Astrocyte of the spinal cord (primary cell): Measurements from ENCODE around the gene MAP3K3.

ENCODE experiments used
- DNase-seq: peaks from one replicate; pipeline ENCODE4 v3.0.0; 2011; ENCODE audit warnings: low read depth, low spot score
- H3K4me3 ChIP-seq: 2 replicates; pipeline ENCODE4 v1.5.1; 2011; ENCODE audit warnings: low read depth, mild to moderate bottlenecking, low read length, moderate library complexity
- in situ Hi-C: cut with HindIII; loops from 2 replicates; pipeline ENCODE4 v1.10.0; 2017; ENCODE audit warnings: low sequenced_read_pairs
- TF ChIP-seq, protein P1 (sequence below): IDR thresholded peaks from 2 replicates; pipeline ENCODE4 v1.5.1; 2012; ENCODE audit warnings: low read depth, mild to moderate bottlenecking, low read length, inconsistent platforms

MAP3K3 gene

DNA sequence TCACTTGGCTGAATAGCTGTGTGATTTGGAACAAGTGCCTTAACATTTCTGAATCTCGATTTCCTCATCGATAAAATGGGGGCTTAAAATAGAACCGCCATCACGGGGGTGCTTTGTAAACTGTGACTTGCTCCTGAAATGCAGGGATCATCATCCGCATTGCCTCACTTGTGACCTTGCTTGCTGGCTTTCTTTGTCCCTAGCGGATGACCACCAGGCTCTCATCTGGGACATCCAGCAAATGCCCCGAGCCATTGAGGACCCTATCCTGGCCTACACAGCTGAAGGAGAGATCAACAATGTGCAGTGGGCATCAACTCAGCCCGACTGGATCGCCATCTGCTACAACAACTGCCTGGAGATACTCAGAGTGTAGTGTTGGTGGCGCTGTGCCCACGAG is 33.4 kb upstream of the MAP3K3 start:
- no peak for DNase-seq
- in situ Hi-C loops: no loop called here
- H3K4me3 ChIP-seq: no peak overlapping the region
- TF ChIP-seq, protein P1, sequence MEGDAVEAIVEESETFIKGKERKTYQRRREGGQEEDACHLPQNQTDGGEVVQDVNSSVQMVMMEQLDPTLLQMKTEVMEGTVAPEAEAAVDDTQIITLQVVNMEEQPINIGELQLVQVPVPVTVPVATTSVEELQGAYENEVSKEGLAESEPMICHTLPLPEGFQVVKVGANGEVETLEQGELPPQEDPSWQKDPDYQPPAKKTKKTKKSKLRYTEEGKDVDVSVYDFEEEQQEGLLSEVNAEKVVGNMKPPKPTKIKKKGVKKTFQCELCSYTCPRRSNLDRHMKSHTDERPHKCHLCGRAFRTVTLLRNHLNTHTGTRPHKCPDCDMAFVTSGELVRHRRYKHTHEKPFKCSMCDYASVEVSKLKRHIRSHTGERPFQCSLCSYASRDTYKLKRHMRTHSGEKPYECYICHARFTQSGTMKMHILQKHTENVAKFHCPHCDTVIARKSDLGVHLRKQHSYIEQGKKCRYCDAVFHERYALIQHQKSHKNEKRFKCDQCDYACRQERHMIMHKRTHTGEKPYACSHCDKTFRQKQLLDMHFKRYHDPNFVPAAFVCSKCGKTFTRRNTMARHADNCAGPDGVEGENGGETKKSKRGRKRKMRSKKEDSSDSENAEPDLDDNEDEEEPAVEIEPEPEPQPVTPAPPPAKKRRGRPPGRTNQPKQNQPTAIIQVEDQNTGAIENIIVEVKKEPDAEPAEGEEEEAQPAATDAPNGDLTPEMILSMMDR: no peak

DNA sequence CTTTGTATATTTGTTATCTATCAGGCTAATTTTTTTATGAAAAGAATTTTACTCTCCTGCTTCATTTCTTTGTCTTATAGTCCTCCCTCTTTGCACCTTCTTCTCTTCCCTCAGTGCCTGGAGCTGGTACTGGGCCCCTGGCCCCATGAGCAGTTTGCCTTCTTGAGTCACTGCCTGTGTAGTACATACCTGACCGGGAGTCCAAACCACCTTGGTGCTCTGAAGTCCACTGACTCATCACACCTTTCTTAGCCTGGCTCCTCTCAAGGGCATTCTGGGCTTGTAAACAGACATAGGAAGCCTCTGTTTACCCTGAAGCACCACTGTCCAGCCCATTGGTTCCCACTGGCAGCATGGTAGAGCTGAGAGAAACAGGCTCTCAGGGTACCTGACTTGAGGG is 32.6 kb upstream of the MAP3K3 start:
- TF ChIP-seq, protein P1: no peak
- DNase-seq: no peak
- in situ Hi-C loops: no loop called here
- no peak overlapping the region for H3K4me3 ChIP-seq

DNA sequence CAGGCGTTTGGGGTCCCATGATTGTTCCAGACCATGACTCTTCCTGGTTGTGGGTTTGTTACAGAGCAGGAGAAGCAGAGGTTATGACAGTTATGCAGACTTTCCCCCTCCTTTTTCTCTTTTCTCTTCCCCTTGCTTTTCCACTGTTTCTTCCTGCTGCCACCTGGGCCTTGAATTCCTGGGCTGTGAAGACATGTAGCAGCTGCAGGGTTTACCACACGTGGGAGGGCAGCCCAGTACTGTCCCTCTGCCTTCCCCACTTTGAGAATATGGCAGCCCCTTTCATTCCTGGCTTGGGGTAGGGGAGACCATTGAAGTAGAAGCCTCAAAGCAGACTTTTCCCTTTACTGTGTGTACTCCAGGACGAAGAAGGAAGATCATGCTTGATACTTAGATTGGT is 29.4 kb upstream of the MAP3K3 start:
- TF ChIP-seq, protein P1: no peak
- in situ Hi-C loops: no loop called here
- no peak for DNase-seq
- H3K4me3 ChIP-seq: no peak overlapping the region

DNA sequence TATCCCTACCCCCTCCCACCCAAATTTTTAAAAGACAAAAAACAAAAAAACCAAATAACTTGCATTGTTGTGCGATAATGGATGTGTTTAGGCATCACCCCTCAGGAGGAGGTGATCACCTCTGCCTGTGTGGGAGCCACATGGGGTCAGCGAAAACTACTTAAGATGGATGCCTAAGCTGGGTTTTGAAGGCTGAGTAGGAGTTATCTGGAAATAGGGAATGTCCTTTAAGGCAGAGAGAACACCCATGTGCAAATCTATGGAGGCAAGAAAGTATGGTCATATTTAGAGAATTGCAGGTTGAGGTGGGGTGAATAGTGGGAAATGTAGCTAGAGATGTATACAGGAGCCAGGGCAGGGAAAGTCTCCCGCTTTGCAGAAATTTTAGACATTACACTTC is 27.1 kb upstream of the MAP3K3 start:
- TF ChIP-seq, protein P1: no peak
- H3K4me3 ChIP-seq: no peak overlapping the region
- no peak for DNase-seq
- in situ Hi-C loops: no loop called here

DNA sequence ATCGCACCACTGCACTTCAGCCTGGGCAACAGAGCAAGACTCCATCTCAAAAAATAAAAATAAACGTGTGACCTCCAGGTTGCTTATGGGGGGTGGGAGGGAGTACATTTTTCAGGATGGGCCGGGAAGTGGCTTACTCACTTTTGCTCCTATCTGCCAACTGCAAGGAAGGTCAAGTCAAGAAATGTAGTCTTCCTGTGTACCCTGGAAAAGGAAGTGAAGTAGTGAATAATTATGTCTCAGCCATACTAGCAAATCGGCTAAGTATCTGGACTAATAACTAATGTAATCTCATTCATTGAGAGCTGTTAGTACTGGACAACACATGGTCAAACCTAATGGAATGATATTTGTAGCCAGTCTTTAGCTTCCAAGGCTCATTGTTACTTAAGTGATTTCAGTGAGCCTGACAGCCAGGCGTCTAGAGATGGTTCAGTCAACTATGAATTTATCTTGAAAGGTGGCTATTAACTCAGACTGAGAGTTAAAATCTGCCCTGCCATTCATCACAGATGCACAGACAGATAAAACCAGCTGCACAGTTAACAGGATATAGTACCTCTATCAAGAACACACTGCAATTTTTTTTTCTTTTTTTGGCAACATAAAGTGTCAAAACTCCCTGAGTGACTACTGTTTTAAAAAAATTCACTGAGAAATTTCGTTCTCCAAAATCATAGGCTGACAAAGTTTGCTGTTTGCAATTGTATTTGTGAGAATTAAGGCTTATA is 25.2 kb upstream of the MAP3K3 start:
- no peak overlapping the region for H3K4me3 ChIP-seq
- in situ Hi-C loops: no loop called here
- TF ChIP-seq, protein P1: no peak
- no peak for DNase-seq

DNA sequence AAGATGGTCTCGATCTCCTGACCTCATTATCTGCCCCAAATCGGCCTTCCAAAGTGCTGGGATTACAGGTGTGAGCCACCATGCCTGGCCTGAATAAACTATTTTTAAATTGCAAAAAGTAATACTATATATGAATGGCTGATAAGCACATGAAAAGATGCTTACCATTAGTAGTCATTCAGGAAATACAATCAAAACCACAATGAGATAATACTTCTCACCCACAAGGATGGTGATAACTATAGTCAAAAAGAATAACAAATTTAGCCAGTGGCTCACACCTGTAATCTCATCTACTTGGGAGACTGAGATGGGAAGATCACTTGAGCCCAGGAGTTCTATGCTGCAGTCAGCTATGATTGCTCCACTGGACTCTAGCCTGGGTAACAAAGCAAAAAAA is 23.9 kb upstream of the MAP3K3 start:
- in situ Hi-C loops: no loop called here
- H3K4me3 ChIP-seq: no peak overlapping the region
- TF ChIP-seq, protein P1: no peak
- no peak for DNase-seq
